OCI-LY1 (cell line): ENCODE measurements around the gene TRIM42.

ENCODE experiments used
- H2AFZ ChIP-seq: fragments of 200-600 bp; sonication (generic), shearing (Covaris generic); 2 replicates; pipeline ENCODE4 v1.6.0; 2014; ENCODE audit warnings: antibody characterized with exemption, mild to moderate bottlenecking, low read length
- H3F3A ChIP-seq: fragments of 200-600 bp; sonication (generic), shearing (Covaris generic); 2 replicates; pipeline ENCODE4 v1.6.0; 2014; ENCODE audit warnings: mild to moderate bottlenecking, antibody characterized with exemption, low read length, moderate library complexity; ENCODE audit not compliant: insufficient read depth
- H3K27ac ChIP-seq: fragments of 200-600 bp; sonication (generic); 2 replicates; pipeline ENCODE4 v1.5.1; 2014; ENCODE audit warnings: low read length, mixed run types, mild to moderate bottlenecking, low read depth; ENCODE audit not compliant: poor library complexity, severe bottlenecking
- H3K27me3 ChIP-seq: fragments of 200-600 bp; sonication (generic); 2 replicates; pipeline ENCODE4 v1.6.0; 2014; ENCODE audit warnings: antibody characterized with exemption, mild to moderate bottlenecking, low read length, moderate library complexity; ENCODE audit not compliant: insufficient read depth
- H3K36me3 ChIP-seq: fragments of 200-600 bp; sonication (generic); 2 replicates; pipeline ENCODE4 v1.6.1; 2014; ENCODE audit warnings: mild to moderate bottlenecking, antibody characterized with exemption, low read length, moderate library complexity, mixed read lengths; ENCODE audit not compliant: insufficient read depth
- H3K4me1 ChIP-seq: fragments of 200-600 bp; sonication (generic); 2 replicates; pipeline ENCODE4 v1.5.1; 2014; ENCODE audit warnings: mild to moderate bottlenecking, low read length, moderate library complexity; ENCODE audit not compliant: insufficient read depth, severe bottlenecking
- H3K4me2 ChIP-seq: fragments of 200-600 bp; sonication (generic), shearing (Covaris generic); 2 replicates; pipeline ENCODE4 v1.6.1; 2014; ENCODE audit warnings: low read length
- H3K4me3 ChIP-seq: fragments of 200-600 bp; sonication (generic); 2 replicates; pipeline ENCODE4 v1.5.1; 2014; ENCODE audit warnings: low read length, low read depth, mild to moderate bottlenecking, mixed read lengths; ENCODE audit not compliant: poor library complexity, severe bottlenecking
- H3K79me2 ChIP-seq: fragments of 200-600 bp; shearing (Covaris generic); 2 replicates; pipeline ENCODE4 v1.6.1; 2016; ENCODE audit warnings: mixed run types, low read length, mixed read lengths; ENCODE audit not compliant: insufficient read depth
- H3K9ac ChIP-seq: fragments of 200-600 bp; sonication (generic), shearing (Covaris generic); 2 replicates; pipeline ENCODE4 v1.6.1; 2014; ENCODE audit warnings: mild to moderate bottlenecking, low read length, mixed read lengths
- H3K9me2 ChIP-seq: fragments of 200-600 bp; sonication (generic), shearing (Covaris generic); 2 replicates; pipeline ENCODE4 v1.6.1; 2014; ENCODE audit warnings: low read depth, mild to moderate bottlenecking, low read length, mixed read lengths
- H3K9me3 ChIP-seq: fragments of 200-600 bp; shearing (Covaris generic); 2 replicates; pipeline ENCODE4 v1.6.1; 2014; ENCODE audit warnings: low read length, mixed read lengths
- H4K20me1 ChIP-seq: fragments of 200-600 bp; sonication (generic), shearing (Covaris generic); 2 replicates; pipeline ENCODE4 v1.6.0; 2016; ENCODE audit warnings: mild to moderate bottlenecking, low read length; ENCODE audit not compliant: insufficient read depth
- EZH2 ChIP-seq: fragments of 200-600 bp; sonication (generic), shearing (Covaris generic); IDR thresholded peaks from 2 replicates; pipeline ENCODE4 v1.8.0; 2017; ENCODE audit warnings: borderline replicate concordance, mixed run types, mild to moderate bottlenecking, antibody characterized with exemption, low read length, moderate library complexity, mixed read lengths
- TF ChIP-seq, protein P1 (sequence below): fragments of 200-600 bp; sonication (generic), shearing (Covaris generic); IDR thresholded peaks from 2 replicates; pipeline ENCODE4 v1.5.1; 2017; ENCODE audit warnings: mild to moderate bottlenecking, antibody characterized with exemption, low read length, moderate library complexity, mixed read lengths

TRIM42 gene

DNA sequence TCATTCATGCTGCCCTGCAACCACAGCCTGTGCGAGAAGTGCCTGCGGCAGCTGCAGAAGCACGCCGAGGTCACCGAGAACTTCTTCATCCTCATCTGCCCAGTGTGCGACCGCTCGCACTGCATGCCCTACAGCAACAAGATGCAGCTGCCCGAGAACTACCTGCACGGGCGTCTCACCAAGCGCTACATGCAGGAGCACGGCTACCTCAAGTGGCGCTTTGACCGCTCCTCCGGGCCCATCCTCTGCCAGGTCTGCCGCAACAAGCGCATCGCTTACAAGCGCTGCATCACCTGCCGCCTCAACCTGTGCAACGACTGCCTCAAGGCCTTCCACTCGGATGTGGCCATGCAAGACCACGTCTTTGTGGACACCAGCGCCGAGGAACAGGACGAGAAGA lies 4.7 kb downstream of the TRIM42 start:
- no peaks in the 10 kb centered on the region for H3K4me1 ChIP-seq
- H2AFZ ChIP-seq = no peak overlapping the region
- no peak overlapping the region for H3K9ac ChIP-seq
- H3K9me2 ChIP-seq = no peaks in the 10 kb centered on the region
- TF ChIP-seq EZH2 = no peak
- TF ChIP-seq, protein P1, sequence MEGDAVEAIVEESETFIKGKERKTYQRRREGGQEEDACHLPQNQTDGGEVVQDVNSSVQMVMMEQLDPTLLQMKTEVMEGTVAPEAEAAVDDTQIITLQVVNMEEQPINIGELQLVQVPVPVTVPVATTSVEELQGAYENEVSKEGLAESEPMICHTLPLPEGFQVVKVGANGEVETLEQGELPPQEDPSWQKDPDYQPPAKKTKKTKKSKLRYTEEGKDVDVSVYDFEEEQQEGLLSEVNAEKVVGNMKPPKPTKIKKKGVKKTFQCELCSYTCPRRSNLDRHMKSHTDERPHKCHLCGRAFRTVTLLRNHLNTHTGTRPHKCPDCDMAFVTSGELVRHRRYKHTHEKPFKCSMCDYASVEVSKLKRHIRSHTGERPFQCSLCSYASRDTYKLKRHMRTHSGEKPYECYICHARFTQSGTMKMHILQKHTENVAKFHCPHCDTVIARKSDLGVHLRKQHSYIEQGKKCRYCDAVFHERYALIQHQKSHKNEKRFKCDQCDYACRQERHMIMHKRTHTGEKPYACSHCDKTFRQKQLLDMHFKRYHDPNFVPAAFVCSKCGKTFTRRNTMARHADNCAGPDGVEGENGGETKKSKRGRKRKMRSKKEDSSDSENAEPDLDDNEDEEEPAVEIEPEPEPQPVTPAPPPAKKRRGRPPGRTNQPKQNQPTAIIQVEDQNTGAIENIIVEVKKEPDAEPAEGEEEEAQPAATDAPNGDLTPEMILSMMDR = no peak
- no peaks in the 10 kb centered on the region for H3K36me3 ChIP-seq
- H3K79me2 ChIP-seq = no peaks in the 10 kb centered on the region
- H3K4me3 ChIP-seq = no peak overlapping the region
- no peak overlapping the region for H3K27ac ChIP-seq
- H3K9me3 ChIP-seq = no peaks in the 10 kb centered on the region
- no peaks in the 10 kb centered on the region for H4K20me1 ChIP-seq
- no peaks in the 10 kb centered on the region for H3F3A ChIP-seq
- H3K27me3 ChIP-seq = no peaks in the 10 kb centered on the region
- H3K4me2 ChIP-seq = no peak overlapping the region

GRCh38 chr3:140686128-140686527 lies 8.3 kb downstream of the TRIM42 start:
- Histone ChIP-seq H4K20me1 (no peaks in the 10 kb centered on the region), H3K4me2 (no peak overlapping the region), H3K79me2 (no peaks in the 10 kb centered on the region), H3K9ac (no peak overlapping the region), H3F3A (no peaks in the 10 kb centered on the region), H3K27me3 (no peaks in the 10 kb centered on the region), H3K4me3 (no peak overlapping the region), H3K9me2 (no peaks in the 10 kb centered on the region), H3K4me1 (no peaks in the 10 kb centered on the region), H3K36me3 (no peaks in the 10 kb centered on the region), H3K27ac (no peak overlapping the region), H2AFZ (no peak overlapping the region), H3K9me3 (no peaks in the 10 kb centered on the region)
- no peak for TF ChIP-seq EZH2
- TF ChIP-seq, protein P1 = no peak

DNA sequence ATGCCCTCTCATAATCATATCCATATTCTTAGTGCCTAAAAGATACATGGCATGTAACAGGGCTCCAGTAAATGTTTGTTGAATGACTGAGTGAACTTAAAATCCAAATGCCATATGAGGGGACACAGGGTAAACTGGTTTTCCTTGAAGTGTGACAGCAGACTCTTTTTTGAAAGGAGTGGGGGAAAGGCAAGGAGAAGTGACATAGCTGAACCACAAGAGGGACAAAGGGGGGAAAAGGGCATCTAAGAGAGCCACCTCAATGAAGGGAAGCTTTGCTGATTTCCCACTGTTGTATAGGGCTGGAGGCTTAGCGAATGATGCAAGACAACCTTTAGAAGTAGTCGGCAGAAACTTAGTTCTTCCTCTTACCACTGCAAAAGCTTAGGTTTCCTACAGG lies 9.1 kb downstream of the TRIM42 start:
- Histone ChIP-seq H3K4me3 (no peak overlapping the region), H3K27me3 (no peaks in the 10 kb centered on the region), H3K27ac (no peak overlapping the region), H3K9me3 (no peaks in the 10 kb centered on the region), H3K9ac (no peak overlapping the region), H3K4me1 (no peaks in the 10 kb centered on the region), H4K20me1 (no peaks in the 10 kb centered on the region), H3K36me3 (no peaks in the 10 kb centered on the region), H3K9me2 (no peaks in the 10 kb centered on the region), H3K4me2 (no peak overlapping the region), H3K79me2 (no peaks in the 10 kb centered on the region), H3F3A (no peaks in the 10 kb centered on the region), H2AFZ (no peak overlapping the region)
- no peak for TF ChIP-seq EZH2

GRCh38 chr3:140695361-140696061 lies 17.6 kb downstream of the TRIM42 start:
- no peak overlapping the region for H3K4me3 ChIP-seq

More at GRCh38 chr3:140695361-140696061, 17.6 kb downstream of the TRIM42 start:
- Histone ChIP-seq H3K9ac (no peak overlapping the region), H3K9me2 (no peaks in the 10 kb centered on the region), H3K9me3 (no peaks in the 10 kb centered on the region), H3K27me3 (no peaks in the 10 kb centered on the region), H3K4me2 (no peak overlapping the region), H3K36me3 (no peaks in the 10 kb centered on the region), H3K4me1 (no peaks in the 10 kb centered on the region), H3K27ac (no peak overlapping the region), H4K20me1 (no peaks in the 10 kb centered on the region), H3F3A (no peaks in the 10 kb centered on the region), H2AFZ (no peak overlapping the region), H3K79me2 (no peaks in the 10 kb centered on the region)
- TF ChIP-seq, protein P1 = no peak
- no peak for TF ChIP-seq EZH2
